Measurements from ENCODE around the gene ECI2. TPM values are rescaled to one million over a fixed set of nuclear protein-coding genes. Genes with fewer than 3 reads are reported as not detected.

The ECI2 gene
- total RNA-seq, 1 experiment from 2014 or later, result 38.4 TPM

DNA sequence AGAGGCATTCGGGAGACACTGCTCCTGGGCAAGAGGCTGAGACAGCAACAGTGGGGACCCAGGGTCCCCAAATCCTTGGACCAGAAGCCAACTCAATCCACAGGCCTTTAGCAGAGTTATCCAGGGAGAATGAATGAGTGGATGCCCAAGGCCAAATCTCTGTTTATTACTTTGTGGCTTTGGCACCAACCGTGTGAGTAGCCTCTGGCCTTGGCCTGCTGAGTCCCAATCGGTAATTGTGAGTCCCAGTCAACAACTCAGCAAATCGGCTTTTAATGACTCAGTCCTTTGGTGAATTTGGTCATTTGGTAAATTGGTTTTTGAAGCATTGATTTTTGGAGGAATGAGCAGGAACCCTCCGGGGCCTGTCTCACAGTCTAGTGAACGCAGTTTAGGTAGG, 29.1 kb upstream of the ECI2 start:
- no peak overlapping the region for H3K4me3 Mint-ChIP-seq (ENCODE audit: unreplicated experiment)
- H3K27me3 Mint-ChIP-seq (ENCODE audit: insufficient read depth, unreplicated experiment), result no peaks in the 10 kb centered on the region
- ChIA-PET POLR2A (no interaction called here), CTCF (no interaction called here)
- TF ChIP-seq, protein P1, sequence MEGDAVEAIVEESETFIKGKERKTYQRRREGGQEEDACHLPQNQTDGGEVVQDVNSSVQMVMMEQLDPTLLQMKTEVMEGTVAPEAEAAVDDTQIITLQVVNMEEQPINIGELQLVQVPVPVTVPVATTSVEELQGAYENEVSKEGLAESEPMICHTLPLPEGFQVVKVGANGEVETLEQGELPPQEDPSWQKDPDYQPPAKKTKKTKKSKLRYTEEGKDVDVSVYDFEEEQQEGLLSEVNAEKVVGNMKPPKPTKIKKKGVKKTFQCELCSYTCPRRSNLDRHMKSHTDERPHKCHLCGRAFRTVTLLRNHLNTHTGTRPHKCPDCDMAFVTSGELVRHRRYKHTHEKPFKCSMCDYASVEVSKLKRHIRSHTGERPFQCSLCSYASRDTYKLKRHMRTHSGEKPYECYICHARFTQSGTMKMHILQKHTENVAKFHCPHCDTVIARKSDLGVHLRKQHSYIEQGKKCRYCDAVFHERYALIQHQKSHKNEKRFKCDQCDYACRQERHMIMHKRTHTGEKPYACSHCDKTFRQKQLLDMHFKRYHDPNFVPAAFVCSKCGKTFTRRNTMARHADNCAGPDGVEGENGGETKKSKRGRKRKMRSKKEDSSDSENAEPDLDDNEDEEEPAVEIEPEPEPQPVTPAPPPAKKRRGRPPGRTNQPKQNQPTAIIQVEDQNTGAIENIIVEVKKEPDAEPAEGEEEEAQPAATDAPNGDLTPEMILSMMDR (IDR thresholded peaks at IDR 0.05; ENCODE audit: unreplicated experiment), result no peak
- intact Hi-C loops (cut with micrococcal nuclease), result no loop called here
- DNase-seq (ENCODE audit: unreplicated experiment), result no peak
- no TSS peak for BruUV-seq (replicated peaks)
- no peaks in the 10 kb centered on the region for H3K9me3 Mint-ChIP-seq (ENCODE audit: unreplicated experiment)
- H3K4me1 Mint-ChIP-seq (ENCODE audit: insufficient read depth, unreplicated experiment), result no peaks in the 10 kb centered on the region
- no peak overlapping the region for H3K27ac Mint-ChIP-seq (ENCODE audit: low read depth, unreplicated experiment)
- H3K36me3 Mint-ChIP-seq (ENCODE audit: insufficient read depth, unreplicated experiment), result no peaks in the 10 kb centered on the region

DNA sequence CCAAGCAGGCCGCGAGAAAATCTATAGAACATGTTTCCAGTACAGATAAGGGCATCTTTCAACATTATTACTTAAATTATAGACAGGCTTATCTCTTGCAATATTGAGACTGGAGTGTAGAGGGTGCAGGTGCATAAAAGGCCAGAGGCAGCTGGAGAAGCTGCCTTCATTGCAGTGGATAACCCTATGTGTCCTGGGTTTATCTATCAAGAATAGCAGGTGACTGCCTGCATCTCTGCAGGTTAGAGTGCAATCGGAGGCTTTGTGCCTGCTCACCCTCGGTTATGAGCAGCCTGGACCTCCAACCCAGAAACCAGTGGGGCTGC, 28.7 kb upstream of the ECI2 start:
- Mint-ChIP-seq H3K4me1 (ENCODE audit: insufficient read depth, unreplicated experiment) (no peaks in the 10 kb centered on the region), H3K27me3 (ENCODE audit: insufficient read depth, unreplicated experiment) (no peaks in the 10 kb centered on the region), H3K27ac (ENCODE audit: low read depth, unreplicated experiment) (no peak overlapping the region), H3K4me3 (ENCODE audit: unreplicated experiment) (no peak overlapping the region), H3K36me3 (ENCODE audit: insufficient read depth, unreplicated experiment) (no peaks in the 10 kb centered on the region), H3K9me3 (ENCODE audit: unreplicated experiment) (no peaks in the 10 kb centered on the region)
- TF ChIP-seq, protein P1 (IDR thresholded peaks at IDR 0.05; ENCODE audit: unreplicated experiment), result no peak
- CTCF ChIA-PET, result interaction anchor here (0.7 kb wide), 1 partner anchor 1239 kb away, joined by 3 read pairs; no protein-coding TSS in a partner anchor
- DNase-seq (ENCODE audit: unreplicated experiment), result no peak
- no TSS peak for BruUV-seq (replicated peaks)
- intact Hi-C loops (cut with micrococcal nuclease), result no loop called here
- POLR2A ChIA-PET, result interaction anchor here (1.1 kb wide), 1 partner anchor 21 kb away, joined by 4 read pairs; no protein-coding TSS in a partner anchor

DNA sequence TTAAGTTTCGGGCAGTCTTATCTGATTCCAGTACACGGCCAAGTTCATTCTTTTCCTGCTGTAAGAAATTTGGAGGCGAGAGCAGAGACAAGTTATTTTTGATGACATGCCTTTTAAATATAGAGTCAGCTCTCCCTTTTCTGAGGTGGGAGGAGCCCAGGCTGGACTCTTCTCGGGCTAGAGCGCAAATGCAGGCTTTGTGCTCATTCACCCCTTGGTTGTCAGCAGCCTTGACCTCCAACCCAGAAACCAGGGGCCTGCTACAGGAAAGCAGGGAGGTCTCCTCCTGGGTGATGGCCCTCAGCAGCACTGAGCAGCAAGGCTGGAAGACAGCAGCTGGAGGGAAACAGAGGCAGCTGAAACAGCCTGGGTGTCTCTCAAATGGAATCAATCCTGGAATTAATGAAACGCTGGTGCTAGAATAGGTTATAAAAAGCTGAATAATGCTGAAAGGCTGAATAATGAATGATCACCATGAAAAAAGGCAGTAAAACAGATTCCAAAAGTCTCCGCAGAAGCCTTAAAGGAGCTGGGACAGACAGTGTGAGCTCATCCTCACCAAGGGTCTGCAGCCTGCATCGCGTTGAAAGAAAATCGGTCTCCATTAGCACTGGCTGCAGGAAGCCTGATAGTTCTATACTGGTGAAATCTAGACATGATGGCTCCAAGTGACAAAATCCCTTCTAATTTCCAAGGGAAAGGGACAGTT, 28.2 kb upstream of the ECI2 start:
- ChIA-PET CTCF (interaction anchor here (0.7 to 2.5 kb wide), 2 partner anchors 47 to 1239 kb away, joined by 3 to 12 read pairs; no protein-coding TSS in a partner anchor), POLR2A (interaction anchor here (1.1 kb wide), 1 partner anchor 22 kb away, joined by 4 read pairs; no protein-coding TSS in a partner anchor)
- no peaks in the 10 kb centered on the region for H3K27me3 Mint-ChIP-seq (ENCODE audit: insufficient read depth, unreplicated experiment)

DNA sequence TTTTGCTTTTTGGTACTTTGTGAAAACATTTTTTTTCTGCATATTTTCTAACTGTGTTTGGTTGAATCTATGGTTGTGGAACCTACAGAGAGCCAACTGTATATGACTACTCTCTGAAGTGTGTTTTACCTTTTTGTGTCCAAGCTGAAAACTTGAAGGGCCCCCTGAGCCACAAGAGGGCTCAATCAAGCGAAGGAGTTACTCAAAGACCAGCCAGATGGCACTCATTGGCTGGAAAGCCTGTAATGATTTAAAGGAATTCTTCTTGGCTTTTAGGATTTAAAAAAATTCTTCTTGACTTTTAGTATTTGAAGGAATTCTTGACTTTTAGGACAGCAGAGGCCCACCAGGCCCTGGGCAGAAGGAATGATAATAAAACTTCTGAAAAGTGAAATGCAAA, 27.0 kb upstream of the ECI2 start:
- no peaks in the 10 kb centered on the region for H3K9me3 Mint-ChIP-seq (ENCODE audit: unreplicated experiment)
- intact Hi-C loops (cut with micrococcal nuclease), result no loop called here
- CTCF ChIA-PET, result interaction anchor here (1.0 to 2.5 kb wide), 3 partner anchors 11 to 48 kb away, joined by 3 to 12 read pairs (median 4); no protein-coding TSS in a partner anchor
- no peak for DNase-seq (ENCODE audit: unreplicated experiment)
- TF ChIP-seq, protein P1 (IDR thresholded peaks at IDR 0.05; ENCODE audit: unreplicated experiment), result no peak
- no peaks in the 10 kb centered on the region for H3K27me3 Mint-ChIP-seq (ENCODE audit: insufficient read depth, unreplicated experiment)
- H3K4me3 Mint-ChIP-seq (ENCODE audit: unreplicated experiment), result no peak overlapping the region
- no peaks in the 10 kb centered on the region for H3K4me1 Mint-ChIP-seq (ENCODE audit: insufficient read depth, unreplicated experiment)
- H3K27ac Mint-ChIP-seq (ENCODE audit: low read depth, unreplicated experiment), result no peak overlapping the region
- POLR2A ChIA-PET, result no interaction called here
- no peaks in the 10 kb centered on the region for H3K36me3 Mint-ChIP-seq (ENCODE audit: insufficient read depth, unreplicated experiment)
- BruUV-seq (replicated peaks), result no TSS peak

More for the DNA sequence above, 28.2 kb upstream of the ECI2 start:
- H3K4me3 Mint-ChIP-seq (ENCODE audit: unreplicated experiment), result no peak overlapping the region
- H3K9me3 Mint-ChIP-seq (ENCODE audit: unreplicated experiment), result no peaks in the 10 kb centered on the region
- no peaks in the 10 kb centered on the region for H3K36me3 Mint-ChIP-seq (ENCODE audit: insufficient read depth, unreplicated experiment)
- no peak for DNase-seq (ENCODE audit: unreplicated experiment)
- intact Hi-C loops (cut with micrococcal nuclease), result no loop called here
- no peak overlapping the region for H3K27ac Mint-ChIP-seq (ENCODE audit: low read depth, unreplicated experiment)
- no peaks in the 10 kb centered on the region for H3K4me1 Mint-ChIP-seq (ENCODE audit: insufficient read depth, unreplicated experiment)
- TF ChIP-seq, protein P1 (IDR thresholded peaks at IDR 0.05; ENCODE audit: unreplicated experiment), result no peak
- no TSS peak for BruUV-seq (replicated peaks)

All from MCF 10A (cell line).